Spleen (tissue), 7 donors: Measurements from ENCODE around the gene RAP2A.

Source experiments
- POLR2AphosphoS5 ChIP-seq, 3 donors: sonication (generic); formaldehyde crosslinking; IDR thresholded peaks; one replicate each; pipeline ENCODE4 v1.5.1; 2017; ENCODE audit warnings: antibody characterized with exemption in 3 of 3
- TF ChIP-seq, protein P1 (sequence below), 11 experiments: fragments of 200-600 bp in 7 of 11; fragments of 450-650 bp in 4 of 11; sonication (generic) in 4 of 11; IDR thresholded peaks in 8 of 11; conservative IDR thresholded peaks in 3 of 11; 1 replicate in 7 of 11; 2 replicates in 4 of 11; pipeline versions ENCODE4 v1.4.0 to v1.8.0; 2016 to 2021; ENCODE audit warnings: antibody characterized with exemption in 11 of 11, inconsistent platforms in 4 of 11, mild to moderate bottlenecking in 1 of 11
- donor health status: DM: no; HTN: no; CAD: no; lungs with moderate emphysema.
- donor health status: DM: no; HTN: no; CAD: no.
- donor health status: DM: no; HTN: no; CAD: no.

DNA sequence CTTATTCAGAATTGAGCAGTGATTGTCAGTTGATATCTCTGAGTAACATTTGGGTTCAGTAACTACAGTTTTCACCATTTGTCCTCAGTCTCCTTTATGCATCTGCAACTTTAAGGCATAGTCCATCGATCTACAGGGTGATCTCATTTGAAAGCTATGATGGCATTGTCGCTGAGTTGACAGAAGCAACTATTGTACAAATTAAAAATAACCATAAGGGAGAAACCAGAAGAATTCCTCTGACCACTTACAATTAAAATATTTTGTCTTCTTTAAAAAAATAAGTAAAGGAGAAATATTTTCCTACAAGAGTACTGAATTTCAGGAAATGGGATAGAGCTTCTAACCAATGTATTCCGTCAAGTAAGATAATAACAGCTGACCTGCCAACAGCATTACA lies 30.6 kb downstream of the RAP2A start:
- TF ChIP-seq POLR2AphosphoS5 (IDR thresholded peaks at IDR 0.05) = no peak
- TF ChIP-seq, protein P1, sequence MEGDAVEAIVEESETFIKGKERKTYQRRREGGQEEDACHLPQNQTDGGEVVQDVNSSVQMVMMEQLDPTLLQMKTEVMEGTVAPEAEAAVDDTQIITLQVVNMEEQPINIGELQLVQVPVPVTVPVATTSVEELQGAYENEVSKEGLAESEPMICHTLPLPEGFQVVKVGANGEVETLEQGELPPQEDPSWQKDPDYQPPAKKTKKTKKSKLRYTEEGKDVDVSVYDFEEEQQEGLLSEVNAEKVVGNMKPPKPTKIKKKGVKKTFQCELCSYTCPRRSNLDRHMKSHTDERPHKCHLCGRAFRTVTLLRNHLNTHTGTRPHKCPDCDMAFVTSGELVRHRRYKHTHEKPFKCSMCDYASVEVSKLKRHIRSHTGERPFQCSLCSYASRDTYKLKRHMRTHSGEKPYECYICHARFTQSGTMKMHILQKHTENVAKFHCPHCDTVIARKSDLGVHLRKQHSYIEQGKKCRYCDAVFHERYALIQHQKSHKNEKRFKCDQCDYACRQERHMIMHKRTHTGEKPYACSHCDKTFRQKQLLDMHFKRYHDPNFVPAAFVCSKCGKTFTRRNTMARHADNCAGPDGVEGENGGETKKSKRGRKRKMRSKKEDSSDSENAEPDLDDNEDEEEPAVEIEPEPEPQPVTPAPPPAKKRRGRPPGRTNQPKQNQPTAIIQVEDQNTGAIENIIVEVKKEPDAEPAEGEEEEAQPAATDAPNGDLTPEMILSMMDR (IDR thresholded peaks at IDR 0.05 in 8 of 11, conservative IDR thresholded peaks at IDR 0.05 in 3 of 11) = no peak
